Left lung (tissue), 10 donors: ENCODE data around the gene TARDBP. TPM values are rescaled to one million over a fixed set of nuclear protein-coding genes. Genes with fewer than 3 reads are reported as not detected.
"Not testable (repeated sequence)": the region's sequence is repeated elsewhere in the genome, so short reads cannot be mapped to it uniquely, and the experiment has no call there.

Source experiments
- ATAC-seq: fragments of 200-7000 bp; cut with Tn5 transposase; one replicate; pipeline ENCODE4 v1.9.1; 2020; ENCODE audit warnings: moderate library complexity
- DNase-seq, 4 donors: peaks; one replicate each; pipeline ENCODE4 v3.0.0-alpha.2; 2013 to 2020
- H3K27ac ChIP-seq, 2 donors: fragments of 200-600 bp; sonication (generic) in 1 of 2; one replicate each; pipeline versions ENCODE4 v1.5.0 to v1.8.0; 2020 to 2021
- H3K27me3 ChIP-seq, 2 donors: fragments of 200-600 bp; sonication (generic) in 1 of 2; one replicate each; pipeline versions ENCODE4 v1.5.0 to v1.8.0; 2020 to 2021
- H3K36me3 ChIP-seq, 2 donors: fragments of 200-600 bp; sonication (generic) in 1 of 2; one replicate each; pipeline versions ENCODE4 v1.5.0 to v1.8.0; 2020 to 2021
- H3K4me1 ChIP-seq, 2 donors: fragments of 200-600 bp; one replicate each; pipeline ENCODE4 v1.8.0; 2021
- H3K4me3 ChIP-seq, 2 donors: fragments of 200-600 bp; sonication (generic) in 1 of 2; one replicate each; pipeline versions ENCODE4 v1.5.0 to v1.8.0; 2020 to 2021; ENCODE audit warnings: mild to moderate bottlenecking in 1 of 2
- H3K9me3 ChIP-seq, 2 donors: fragments of 200-600 bp; sonication (generic) in 1 of 2; one replicate each; pipeline versions ENCODE4 v1.5.0 to v1.8.0; 2020 to 2021
- CTCF ChIP-seq, 2 donors: fragments of 200-600 bp; sonication (generic) in 1 of 2; IDR thresholded peaks; one replicate each; pipeline versions ENCODE4 v1.5.0 to v1.8.0; 2021; ENCODE audit warnings: antibody characterized with exemption in 2 of 2
- intact Hi-C, 2 donors: fragments of 100-400 bp; cut with DNase I; formaldehyde crosslinking; loops; one replicate each; pipeline versions ENCODE4 v1.11.2 to v1.14.2; 2022
- polyA plus RNA-seq, 6 donors: library from polyadenylated mRNA; unstranded; fragments of 120-200 nt; gene quantifications; one replicate each; pipeline ENCODE4 v1.2.1, GENCODE V29; 2013; ENCODE audit not compliant: insufficient read length in 6 of 6
- total RNA-seq, 2 donors: library from RNA; stranded (reverse); fragmentation: NEBNext Ultra II Directional; extraction: Animal tissue kit (Norgen Biotek cat#: 25700); gene quantifications; one replicate each; pipeline ENCODE4 v1.2.1, GENCODE V29; 2021
- donor health status: DM: no; HTN: yes; CAD: no.
- donor health status: DM: no; HTN: no; CAD: no.

TARDBP gene
- total and polyA plus RNA-seq, 8 donors, result 119 to 344 (median 292) TPM

- no peaks in the 10 kb centered on the region for H3K9me3 ChIP-seq
- H3K27me3 ChIP-seq, result no peaks in the 10 kb centered on the region
- H3K36me3 ChIP-seq, result peaks cover 0 to 99% of the 10 kb centered on the region in 2 donors
- H3K4me3 ChIP-seq, result no peak overlapping the region
- no peaks in the 10 kb centered on the region for H3K4me1 ChIP-seq
- DNase-seq (no peak), ATAC-seq (no peak)
- no peak overlapping the region for H3K27ac ChIP-seq
- intact Hi-C loops, result no loop called here
- no peak for TF ChIP-seq CTCF (IDR thresholded peaks at IDR 0.05)
Observed at GRCh38 chr1:11071463-11072215, 59.2 kb downstream of the TARDBP start.

- H3K27ac ChIP-seq, result no peak overlapping the region
- no peak overlapping the region for H3K4me3 ChIP-seq
- intact Hi-C loops, result no loop called here
- no peak for ATAC-seq
- H3K27me3 ChIP-seq, result no peaks in the 10 kb centered on the region
- H3K36me3 ChIP-seq, result peaks cover 0 to 100% of the 10 kb centered on the region in 2 donors
- no peak for TF ChIP-seq CTCF (IDR thresholded peaks at IDR 0.05)
- no peaks in the 10 kb centered on the region for H3K9me3 ChIP-seq
- DNase-seq, result no peak
- no peaks in the 10 kb centered on the region for H3K4me1 ChIP-seq
Observed at GRCh38 chr1:11072216-11072917, 59.9 kb downstream of the TARDBP start.

GRCh38 chr1:11073398-11073797 lies 60.9 kb downstream of the TARDBP start:
- DNase-seq, H3K4me1 ChIP-seq, H3K9me3 ChIP-seq, H3K4me3 ChIP-seq, H3K27ac ChIP-seq, intact Hi-C loops, H3K27me3 ChIP-seq, ATAC-seq: not testable (repeated sequence)
- peaks cover 0 to 100% of the 10 kb centered on the region in 2 donors for H3K36me3 ChIP-seq

Other genes with a start within 250 kb of the TARDBP start
- 10 to 100 TPM; 41.8 to 44.0 TPM for gene CASZ1, start 216.0 kb upstream of the TARDBP start, total RNA-seq
- 10 to 100 TPM; 15.1 to 25.7 (median 18.2) TPM for gene CASZ1, start 216.0 kb upstream of the TARDBP start, polyA plus RNA-seq
- gene MASP2, start 34.6 kb downstream of the TARDBP start, total RNA-seq, result not detected
- 10 to 100 TPM in 4 of 6 donors, 1 to 10 TPM in 2; 8.9 to 12.3 (median 10.9) TPM for gene MASP2, start 34.6 kb downstream of the TARDBP start, polyA plus RNA-seq
- gene SRM, start 47.4 kb downstream of the TARDBP start, total RNA-seq, result 100 to 1,000 TPM in 1 of 2 donors, 10 to 100 TPM in 1; 67.1 to 123 TPM
- 10 to 100 TPM; 35.2 to 78.7 (median 48.3) TPM for gene SRM, start 47.4 kb downstream of the TARDBP start, polyA plus RNA-seq
- gene EXOSC10, start 87.2 kb downstream of the TARDBP start, total RNA-seq, result 10 to 100 TPM; 42.9 to 53.2 TPM
- gene EXOSC10, start 87.2 kb downstream of the TARDBP start, polyA plus RNA-seq, result 100 to 1,000 TPM in 5 of 6 donors, 10 to 100 TPM in 1; 97.4 to 116 (median 107) TPM
- gene ANGPTL7, start 176.7 kb downstream of the TARDBP start, total RNA-seq, result 1 to 10 TPM in 1 of 2 donors, under 1 TPM in 1; 0.42 to 1.6 TPM
- gene ANGPTL7, start 176.7 kb downstream of the TARDBP start, polyA plus RNA-seq, result under 1 TPM; 0.07 to 0.27 (median 0.17) TPM
- gene MTOR, start 249.9 kb downstream of the TARDBP start, total RNA-seq, result 10 to 100 TPM; 38.9 to 41.5 TPM
- gene MTOR, start 249.9 kb downstream of the TARDBP start, polyA plus RNA-seq, result 10 to 100 TPM; 38.0 to 45.4 (median 39.9) TPM